Calu3 (cell line): ENCODE data around the gene ZNF543. TPM values are rescaled to one million over a fixed set of nuclear protein-coding genes. Genes with fewer than 3 reads are reported as not detected.

ENCODE experiments used
- total RNA-seq: library from RNA; stranded (reverse); gene quantifications from 2 replicates; pipeline ENCODE4 v1.2.3, GENCODE V29; 2022

The ZNF543 gene
- total RNA-seq, 1 experiment from 2014 or later, result 8.5 TPM

Other genes with a start within 250 kb of the ZNF543 start
- gene USP29, start 200.5 kb upstream of the ZNF543 start, total RNA-seq, result not detected in 2 replicates
- not detected in 2 replicates for gene ZIM3, start 175.3 kb upstream of the ZNF543 start, total RNA-seq
- not detected in 2 replicates for gene DUXA, start 153.0 kb upstream of the ZNF543 start, total RNA-seq
- gene ZNF264, start 129.0 kb upstream of the ZNF543 start, total RNA-seq, result 28.7 and 29.0 TPM in 2 replicates
- 0.83 and 1.3 TPM in 2 replicates for gene AURKC, start 89.4 kb upstream of the ZNF543 start, total RNA-seq
- 13.8 and 14.1 TPM in 2 replicates for gene ZNF805, start 79.8 kb upstream of the ZNF543 start, total RNA-seq
- 68.2 and 74.8 TPM in 2 replicates for gene ZNF460, start 40.0 kb upstream of the ZNF543 start, total RNA-seq
- 6.2 and 6.5 TPM in 2 replicates for gene ZNF304, start 30.8 kb downstream of the ZNF543 start, total RNA-seq
- gene TRAPPC2B, start 43.1 kb downstream of the ZNF543 start, total RNA-seq, result 11.7 and 16.3 TPM in 2 replicates
- gene ZNF547, start 43.1 kb downstream of the ZNF543 start, total RNA-seq, result 7.2 and 7.7 TPM in 2 replicates
- 20.3 and 23.0 TPM in 2 replicates for gene ZNF548, start 69.4 kb downstream of the ZNF543 start, total RNA-seq
- 14.7 and 15.8 TPM in 2 replicates for gene ZNF17, start 90.7 kb downstream of the ZNF543 start, total RNA-seq
- gene ZNF749, start 114.9 kb downstream of the ZNF543 start, total RNA-seq, result 20.4 and 20.8 TPM in 2 replicates
- 1.0 and 2.0 TPM in 2 replicates for gene VN1R1, start 136.7 kb downstream of the ZNF543 start, total RNA-seq
- 11.4 and 15.6 TPM in 2 replicates for gene ZNF772, start 157.1 kb downstream of the ZNF543 start, total RNA-seq
- gene ZNF419, start 167.3 kb downstream of the ZNF543 start, total RNA-seq, result 17.9 and 19.6 TPM in 2 replicates
- 13.4 and 17.2 TPM in 2 replicates for gene ZNF773, start 179.5 kb downstream of the ZNF543 start, total RNA-seq
- gene ZNF549, start 206.9 kb downstream of the ZNF543 start, total RNA-seq, result 6.4 and 7.1 TPM in 2 replicates
- gene ZNF550, start 239.4 kb downstream of the ZNF543 start, total RNA-seq, result 18.6 and 22.4 TPM in 2 replicates